CD4-positive, alpha-beta T cell treated with Interleukin-21 for 1 hour (primary cell): ENCODE measurements around the gene SOD3.

Experiments used
- DNase-seq: peaks from one replicate; pipeline ENCODE4 v3.0.0-alpha.2; 2020

SOD3 gene

DNA sequence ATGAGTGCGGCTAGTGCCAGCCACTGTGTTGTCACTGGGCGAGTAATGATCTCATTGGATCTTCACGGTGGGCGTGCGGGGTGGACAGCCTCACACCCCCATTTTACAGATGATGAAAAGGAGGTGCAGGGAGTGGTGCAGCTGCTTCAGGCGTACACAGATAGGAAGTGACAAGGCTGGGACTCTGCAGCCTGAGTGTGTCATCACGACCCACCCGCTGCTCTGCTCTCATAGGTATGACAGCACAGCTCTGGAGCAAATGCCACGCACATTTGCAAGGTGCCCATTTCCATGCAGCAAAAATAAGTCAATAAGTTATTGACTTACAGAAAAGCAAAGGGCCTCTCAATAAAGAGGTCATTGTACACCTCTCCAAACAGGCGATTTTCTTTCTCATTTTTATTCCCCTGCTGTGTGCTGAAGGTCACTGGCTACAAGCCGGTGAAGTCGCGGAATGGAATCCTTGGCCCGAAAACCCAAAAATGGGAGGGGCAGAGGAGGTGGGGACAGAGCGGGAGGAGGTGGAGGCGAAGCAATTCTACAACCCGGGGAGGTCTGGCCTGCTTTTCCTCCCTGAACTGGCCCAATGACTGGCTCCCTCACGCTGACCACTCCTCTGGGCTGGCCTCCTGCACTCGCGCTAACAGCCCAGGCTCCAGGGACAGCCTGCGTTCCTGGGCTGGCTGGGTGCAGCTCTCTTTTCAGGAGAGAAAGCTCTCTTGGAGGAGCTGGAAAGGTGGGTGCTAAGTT lies at the start of gene SOD3:
TSS of gene SOD3 (plus strand) at position 658 of the 750 bp plus-strand sequence. CDS start 3,949 bp downstream, outside the sequence.
- DNase-seq, result no peak

- DNase-seq, result no peak
Measured at GRCh38 chr4:24747234-24747975, 48.0 kb upstream of the SOD3 start.

DNA sequence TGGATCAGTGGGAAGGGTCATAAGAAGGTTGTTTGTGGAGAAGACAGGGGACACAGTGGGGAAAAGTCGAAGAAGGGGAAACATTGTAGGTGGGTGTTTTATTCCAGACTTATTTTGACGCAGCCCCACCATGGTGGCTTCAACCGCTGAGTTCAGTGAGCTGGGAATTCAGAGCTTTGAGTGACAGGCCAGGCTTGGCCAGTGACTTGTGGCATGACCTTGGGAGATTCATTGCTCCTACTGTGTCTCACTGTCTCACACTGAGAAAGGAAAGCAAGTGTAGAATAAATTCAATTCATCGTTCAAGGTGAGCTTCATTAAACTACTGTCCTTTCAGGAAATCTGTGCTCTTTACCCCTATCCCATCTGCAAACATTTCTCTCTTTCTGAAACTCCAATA lies 47.4 kb upstream of the SOD3 start:
- no peak for DNase-seq

- no peak for DNase-seq
Measured at GRCh38 chr4:24748758-24749350, 46.5 kb upstream of the SOD3 start.

DNA sequence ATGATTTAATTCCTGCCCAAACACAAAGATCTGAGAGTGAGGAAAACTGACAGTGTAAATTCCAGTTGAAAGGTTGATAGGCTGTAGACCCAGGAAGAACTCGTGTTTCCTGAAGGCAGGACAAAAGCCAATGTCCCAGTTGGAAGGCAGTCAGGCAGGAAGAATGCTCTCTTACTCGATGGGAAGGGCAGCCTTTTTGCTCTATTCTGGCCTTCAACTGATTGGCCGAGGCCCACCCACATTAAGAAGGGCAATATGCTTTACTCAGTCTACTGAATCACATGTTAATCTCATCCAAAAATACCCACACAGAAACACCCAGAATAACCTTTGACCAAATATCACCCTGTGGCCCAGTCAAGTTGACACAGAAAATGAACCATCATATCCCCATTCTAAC lies 45.3 kb upstream of the SOD3 start:
- DNase-seq, result no peak

- DNase-seq, result no peak
Measured at GRCh38 chr4:24751926-24752539, 43.3 kb upstream of the SOD3 start.

DNA sequence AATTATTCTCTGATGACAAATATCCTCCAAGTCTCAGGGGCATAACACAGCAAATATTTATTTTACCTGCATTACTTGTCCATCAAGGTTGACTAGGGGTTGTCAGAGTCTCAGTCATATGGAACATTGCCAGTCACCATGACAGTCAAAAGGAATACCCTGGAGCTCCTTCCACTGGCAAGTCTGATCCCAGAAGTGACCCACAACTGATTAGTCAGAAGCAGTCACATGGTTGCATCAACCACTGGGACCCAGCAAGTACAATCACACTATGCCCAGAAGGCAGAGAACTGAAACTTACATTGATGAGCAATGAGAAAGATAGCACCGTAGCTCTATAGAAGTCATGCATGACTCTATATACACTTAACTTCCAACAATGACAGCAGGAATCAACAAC lies 41.9 kb upstream of the SOD3 start:
- no peak for DNase-seq

DNA sequence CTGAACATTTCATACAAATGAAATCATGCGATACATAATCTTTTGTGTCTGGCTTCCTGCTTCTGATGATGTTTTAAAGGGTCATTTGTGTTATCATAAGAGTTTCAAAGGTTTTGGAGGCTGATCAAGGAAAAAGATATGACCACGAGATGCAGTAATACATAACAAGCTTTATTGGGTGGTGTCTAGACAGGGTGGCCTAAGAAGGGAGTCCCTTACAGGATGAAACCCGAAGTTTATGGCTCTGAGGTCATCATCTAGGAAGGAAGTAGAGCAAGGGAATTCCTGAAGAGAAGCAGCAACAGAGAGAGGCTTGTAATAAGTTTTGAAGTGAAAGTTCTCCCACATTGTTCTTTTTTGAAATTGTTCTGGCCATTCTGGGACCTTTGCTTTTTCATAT lies 40.8 kb upstream of the SOD3 start:
- DNase-seq, result no peak

GRCh38 chr4:24763631-24764297 lies 31.6 kb upstream of the SOD3 start:
- DNase-seq, result no peak

- no peak for DNase-seq
Measured at GRCh38 chr4:24764345-24764744, 31.0 kb upstream of the SOD3 start.

DNA sequence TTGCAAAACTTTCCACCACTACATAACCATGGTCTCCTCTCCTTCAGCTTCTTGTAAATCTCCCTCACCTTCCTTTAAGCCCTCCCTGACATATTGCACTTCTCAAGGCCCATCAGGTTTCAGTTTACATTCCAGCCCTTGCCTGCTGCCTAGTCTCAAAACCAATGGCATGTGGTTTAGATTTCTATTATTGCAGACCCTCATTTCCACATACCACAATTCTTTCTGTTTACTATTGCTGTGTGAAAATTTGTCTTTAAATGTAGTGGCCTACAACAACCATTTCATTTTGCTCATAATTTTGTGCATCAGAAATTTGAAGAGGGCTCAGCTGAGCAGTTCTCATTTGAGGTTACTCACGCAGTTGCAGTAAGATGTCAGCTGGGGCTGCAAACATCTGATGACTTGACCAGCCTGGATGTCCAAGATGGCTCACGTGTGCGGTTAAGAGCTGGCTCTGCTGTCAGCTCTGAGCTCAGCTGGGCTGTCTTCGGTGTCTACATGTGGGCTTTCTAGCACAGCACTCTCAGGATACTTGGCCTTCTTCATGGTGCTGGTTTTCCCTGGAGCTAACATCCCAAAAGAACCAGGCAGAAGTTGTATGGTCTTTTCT lies 29.9 kb upstream of the SOD3 start:
- no peak for DNase-seq

DNA sequence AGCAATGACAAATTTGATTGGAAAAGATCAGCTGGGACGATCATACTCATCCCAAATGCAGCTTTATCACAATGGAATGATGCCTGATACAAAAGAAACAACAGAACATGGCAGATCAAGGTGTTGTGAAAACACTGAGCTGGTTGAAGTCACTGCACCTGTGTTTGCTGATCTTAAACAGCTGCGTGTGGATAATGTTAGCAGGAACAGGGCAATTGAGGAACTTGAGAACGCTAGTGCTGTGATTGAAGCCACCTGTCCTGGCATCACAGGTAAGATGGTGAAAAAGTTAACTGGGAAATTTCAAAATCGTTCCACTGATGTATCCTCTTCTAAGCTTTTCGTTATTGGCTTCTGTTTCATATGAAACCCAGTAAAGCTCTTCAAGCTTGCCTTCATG lies 27.4 kb upstream of the SOD3 start:
- DNase-seq, result no peak

GRCh38 chr4:24768604-24769003 lies 26.8 kb upstream of the SOD3 start:
- DNase-seq, result no peak

DNA sequence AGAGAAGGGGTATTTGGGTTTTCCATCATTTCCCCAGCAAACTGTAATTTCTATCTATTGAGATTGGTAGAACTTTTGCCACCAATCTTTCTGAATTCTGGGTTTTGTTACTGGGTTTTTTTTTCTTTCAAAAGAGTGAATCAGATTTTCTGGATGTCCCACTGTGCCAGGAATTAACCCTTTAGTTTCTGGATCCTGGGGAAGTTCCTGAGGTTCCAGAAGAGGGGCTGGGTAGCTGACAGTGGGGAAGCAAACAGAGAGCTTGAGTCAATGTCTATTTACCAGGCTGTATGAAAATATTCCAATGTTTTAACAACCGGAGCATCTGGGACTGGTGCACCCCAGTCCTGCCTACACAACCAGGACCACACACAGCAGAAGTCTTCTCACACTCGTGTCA lies 25.8 kb upstream of the SOD3 start:
- DNase-seq, result no peak

GRCh38 chr4:24770032-24770584 lies 25.3 kb upstream of the SOD3 start:
- DNase-seq, result no peak

DNA sequence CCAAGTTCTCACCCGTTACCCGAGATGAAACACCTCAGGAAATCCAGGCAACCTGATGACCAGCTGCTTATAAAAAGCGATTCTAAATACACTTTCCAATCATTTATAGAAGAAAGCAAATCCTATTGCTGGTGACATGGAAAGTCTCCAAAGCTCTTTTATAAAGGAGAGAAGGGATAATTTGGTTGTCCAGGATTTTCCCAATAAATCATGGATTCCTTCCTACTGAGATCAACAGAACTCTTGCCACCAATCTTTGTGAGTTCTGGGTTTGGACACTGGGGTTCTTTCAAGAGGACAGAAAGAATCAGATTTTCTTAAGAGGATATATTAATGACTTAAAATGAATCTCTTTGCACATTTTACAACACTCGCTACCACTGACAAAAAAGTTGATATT lies 24.7 kb upstream of the SOD3 start:
- DNase-seq, result no peak

DNA sequence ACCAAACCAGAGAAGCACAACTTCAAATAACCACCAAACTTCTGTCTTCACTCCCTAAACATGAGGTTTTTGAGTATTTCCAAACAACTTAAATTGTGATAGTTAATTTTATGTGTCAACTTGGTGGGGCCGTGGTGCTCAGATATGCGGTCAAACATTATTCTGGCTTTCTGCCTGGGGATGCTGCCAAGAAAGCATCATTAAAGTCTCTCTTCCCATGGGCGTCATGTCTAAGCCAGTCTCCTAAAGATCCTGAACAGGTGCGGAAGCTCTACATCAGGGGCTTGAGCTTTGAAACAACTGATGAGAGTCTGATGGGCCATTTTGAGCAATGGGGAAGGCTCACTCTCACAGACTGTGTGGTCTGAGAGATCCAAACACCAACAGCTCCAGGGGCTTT lies 24.1 kb upstream of the SOD3 start:
- DNase-seq, result no peak

DNA sequence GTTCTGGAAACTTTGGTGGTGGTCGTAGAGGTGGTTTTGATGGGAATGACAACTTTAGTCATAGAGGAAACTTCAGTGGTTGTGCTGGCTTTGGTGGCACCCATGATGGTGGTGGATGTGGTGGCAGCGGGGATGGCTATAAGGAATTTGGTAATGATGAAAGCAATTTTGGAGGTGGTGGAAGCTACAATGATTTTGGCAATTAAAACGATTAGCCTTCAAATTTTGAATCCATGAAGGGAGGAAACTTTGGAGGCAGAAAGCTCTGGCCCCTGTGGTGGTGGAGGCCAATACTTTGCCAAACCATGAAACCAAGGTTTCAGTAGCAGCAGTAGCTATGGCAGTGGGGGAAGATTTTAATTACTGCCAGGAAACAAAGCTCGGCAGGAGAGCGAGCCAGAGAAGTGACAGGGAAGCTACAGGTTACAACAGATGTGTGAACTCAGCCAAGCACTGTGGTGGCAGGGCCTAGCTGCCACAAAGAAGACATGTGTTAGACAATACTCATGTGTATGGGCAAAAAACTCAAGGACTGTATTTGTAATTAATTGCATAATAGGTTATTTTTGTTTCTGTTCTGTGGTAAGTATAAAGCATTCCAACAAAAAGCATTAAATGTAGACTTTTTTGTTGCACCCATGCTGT lies 23.2 kb upstream of the SOD3 start:
- DNase-seq, result no peak

GRCh38 chr4:24772952-24773351 lies 22.4 kb upstream of the SOD3 start:
- no peak for DNase-seq

DNA sequence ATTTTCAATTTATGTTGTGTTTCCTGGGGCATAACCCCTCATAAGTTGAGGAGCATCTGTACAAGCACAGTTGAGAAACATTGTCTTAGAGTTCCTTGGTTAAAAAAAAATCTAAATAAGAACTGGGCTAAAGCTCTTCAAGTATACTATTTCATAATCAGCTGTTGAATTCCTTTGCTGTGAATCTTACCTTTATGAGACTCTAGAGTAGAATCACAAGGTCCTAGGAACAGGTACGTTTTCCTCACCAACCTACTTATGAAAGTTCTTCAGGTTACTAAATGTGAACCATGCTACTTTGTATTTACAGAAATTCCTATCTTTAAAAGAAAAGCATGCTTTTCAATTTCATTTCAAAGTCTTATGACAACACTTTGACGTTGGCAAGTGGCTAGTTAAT lies 20.9 kb upstream of the SOD3 start:
- DNase-seq, result no peak

DNA sequence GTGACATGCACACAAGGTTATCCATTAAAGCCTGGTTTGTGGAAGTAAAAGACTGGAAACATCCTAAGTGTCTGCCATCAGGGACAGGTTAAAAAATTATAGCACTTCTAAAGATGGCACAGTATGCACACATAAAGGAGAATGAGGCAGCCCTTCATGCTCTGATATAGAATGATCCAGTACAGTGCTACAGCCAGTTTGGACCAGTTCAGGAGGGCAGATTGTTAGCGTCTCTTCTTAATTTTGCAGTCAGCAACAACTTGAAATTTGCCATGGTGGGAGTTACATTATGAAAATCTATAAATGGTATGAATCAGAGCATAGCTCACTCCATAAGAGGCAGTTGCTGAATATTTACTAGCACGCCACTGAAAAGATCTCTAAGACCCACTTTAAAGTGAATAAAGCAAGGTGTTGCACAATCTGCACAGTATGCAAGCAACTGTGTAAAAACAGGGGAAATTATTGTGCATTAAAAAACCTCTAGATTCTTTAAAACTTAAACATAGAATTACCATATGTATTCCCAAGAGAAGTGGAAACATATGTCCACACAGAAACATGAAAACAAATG lies 20.3 kb upstream of the SOD3 start:
- no peak for DNase-seq

DNA sequence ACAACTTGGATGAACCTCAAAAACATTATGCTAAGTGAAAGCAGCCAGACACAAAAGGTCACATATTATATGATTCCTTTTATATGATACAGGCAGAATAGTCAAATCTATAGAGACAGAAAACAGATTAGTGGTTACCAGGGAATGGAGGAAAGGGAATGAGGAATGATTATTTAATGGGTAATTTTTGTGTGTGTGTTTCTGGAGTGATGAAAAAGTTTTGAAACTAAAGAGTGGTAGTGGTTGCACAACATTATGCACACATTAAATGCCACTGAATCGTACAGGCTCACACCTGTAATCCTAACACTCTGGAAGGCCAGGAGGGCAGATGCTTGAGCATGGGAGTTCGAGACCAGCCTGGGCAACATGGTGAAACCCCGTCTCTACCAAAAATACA lies 19.6 kb upstream of the SOD3 start:
- no peak for DNase-seq
